NCI-H2227 treated with DMSO at 0.1 percent for 48 hours (cell line): ENCODE measurements around the gene OR51B5.
"Not testable (repeated sequence)": the region's sequence is repeated elsewhere in the genome, so short reads cannot be mapped to it uniquely, and the experiment has no call there.

Source experiments
- DNase-seq: peaks from one replicate; lab custom pipeline; 2025; lab: John Stamatoyannopoulos, UW

Gene OR51B5

GRCh38 chr11:5343474-5344335, at the start of gene OR51B5:
OR51B5 (minus strand) TSS chr11:5343524; CDS start chr11:5343524, 0 bp downstream.
- DNase-seq: no peak

- DNase-seq: no peak
These were observed 46.9 kb upstream of the OR51B5 start for GRCh38 chr11:5390210-5390609.

- no peak for DNase-seq
These were observed 41.0 kb upstream of the OR51B5 start for GRCh38 chr11:5384335-5384734.

- DNase-seq: no peak
These were observed 40.3 kb upstream of the OR51B5 start, which contains the start of gene OR51M1 for GRCh38 chr11:5383576-5383975. OR51M1 (plus strand) TSS chr11:5383812; CDS start chr11:5389399, 5,587 bp downstream.

DNA sequence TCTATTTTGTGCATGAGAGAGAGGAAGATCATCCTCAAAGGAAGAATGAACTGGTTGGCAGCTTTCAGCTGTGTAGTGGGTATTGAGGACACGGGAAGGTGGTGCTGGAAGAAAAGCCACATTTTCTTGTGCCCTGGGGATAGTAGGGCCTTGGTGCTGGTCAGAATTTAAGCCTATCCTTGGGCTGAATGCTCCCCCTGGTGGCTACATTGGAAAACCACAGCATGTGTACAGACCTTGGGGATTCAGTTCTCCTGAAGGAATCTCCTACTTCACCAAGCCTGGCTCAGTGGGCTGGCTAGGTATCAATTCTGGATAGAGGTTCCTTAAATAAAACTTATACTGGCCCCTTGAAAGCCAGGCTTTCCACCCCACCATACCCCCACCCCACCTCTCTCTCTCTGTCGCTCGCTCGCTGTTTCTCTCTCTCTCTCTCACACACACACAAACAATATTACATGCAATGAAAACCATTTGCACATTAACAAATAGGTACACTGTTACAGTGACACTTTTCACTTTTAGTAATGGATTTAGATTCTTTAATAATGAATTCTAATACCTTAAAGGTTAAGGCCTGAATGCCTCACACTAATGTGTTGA, 37.5 kb upstream of the OR51B5 start:
- no peak for DNase-seq

DNA sequence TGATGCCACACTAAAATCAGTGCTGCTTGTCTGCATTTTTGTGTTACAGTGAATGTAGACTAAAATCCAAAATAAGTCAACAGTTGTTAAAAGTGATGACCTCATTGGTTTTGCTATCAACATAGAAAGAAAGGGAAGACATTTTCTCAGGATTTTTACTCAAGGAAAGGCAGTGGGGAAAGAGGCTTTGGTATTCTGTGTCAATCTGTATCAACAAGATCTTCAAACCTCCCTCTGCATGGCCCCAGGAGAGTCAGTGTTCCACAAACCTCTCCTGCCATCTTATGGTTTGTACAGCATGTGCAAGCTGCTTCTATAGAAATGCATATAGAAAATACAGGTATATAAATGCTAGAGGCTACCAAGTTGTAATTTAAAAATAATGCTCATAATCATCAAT, 26.5 kb upstream of the OR51B5 start:
- no peak for DNase-seq

- no peak for DNase-seq
These were observed 25.2 kb upstream of the OR51B5 start for GRCh38 chr11:5368502-5369043.

DNA sequence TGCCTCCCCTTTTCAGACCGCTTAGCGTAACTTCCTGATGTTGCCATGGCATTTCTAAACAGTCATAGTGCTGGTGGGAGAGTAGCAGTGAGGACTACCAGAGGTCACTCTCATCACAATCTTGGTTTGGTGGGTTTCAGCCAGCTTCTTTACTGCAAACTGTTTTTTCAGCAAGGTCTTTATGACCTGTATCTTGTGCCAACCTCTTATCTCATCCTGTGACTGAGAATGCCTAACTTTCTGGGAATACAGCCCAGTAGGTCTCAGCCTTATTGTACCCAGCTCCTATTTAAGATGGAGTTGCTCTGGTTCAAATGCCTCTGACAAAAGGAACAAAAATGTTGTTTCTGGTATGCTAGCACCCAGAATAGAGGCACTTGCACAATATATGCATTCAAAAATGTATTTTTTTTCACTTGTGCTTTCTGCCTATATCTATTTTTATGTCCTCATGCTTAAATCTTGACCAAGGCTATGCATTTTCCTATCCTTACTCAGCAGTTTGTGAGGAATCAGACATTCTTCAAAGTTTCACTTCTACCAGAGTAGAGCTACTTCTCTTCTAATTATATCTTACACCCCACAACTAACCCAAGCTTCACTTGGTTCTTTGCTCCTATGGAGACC, 24.2 kb upstream of the OR51B5 start:
- no peak for DNase-seq

GRCh38 chr11:5366856-5367255, 23.5 kb upstream of the OR51B5 start:
- no peak for DNase-seq

DNA sequence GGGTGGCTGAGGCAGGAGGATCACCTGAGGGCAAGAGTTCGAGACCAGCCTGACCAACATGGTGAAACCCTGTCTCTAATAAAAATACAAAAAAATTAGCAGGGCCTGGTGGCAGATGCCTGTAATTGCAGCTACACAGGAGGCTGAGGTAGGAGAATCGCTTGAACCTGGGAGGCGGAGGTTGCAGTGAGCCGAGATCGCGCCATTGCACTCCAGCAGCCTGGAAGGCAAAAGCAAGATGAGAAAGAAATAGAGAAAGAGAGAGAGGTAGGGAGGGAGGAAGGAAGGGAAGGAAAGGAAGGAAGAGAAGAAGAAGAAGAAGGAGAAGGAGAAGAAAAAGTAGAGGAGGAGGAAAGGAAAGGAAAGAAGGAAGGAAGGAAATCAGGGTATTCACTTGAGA, 23.0 kb upstream of the OR51B5 start:
- not testable (repeated sequence) for DNase-seq

- no peak for DNase-seq
These were observed 20.9 kb upstream of the OR51B5 start for GRCh38 chr11:5364214-5364613.

DNA sequence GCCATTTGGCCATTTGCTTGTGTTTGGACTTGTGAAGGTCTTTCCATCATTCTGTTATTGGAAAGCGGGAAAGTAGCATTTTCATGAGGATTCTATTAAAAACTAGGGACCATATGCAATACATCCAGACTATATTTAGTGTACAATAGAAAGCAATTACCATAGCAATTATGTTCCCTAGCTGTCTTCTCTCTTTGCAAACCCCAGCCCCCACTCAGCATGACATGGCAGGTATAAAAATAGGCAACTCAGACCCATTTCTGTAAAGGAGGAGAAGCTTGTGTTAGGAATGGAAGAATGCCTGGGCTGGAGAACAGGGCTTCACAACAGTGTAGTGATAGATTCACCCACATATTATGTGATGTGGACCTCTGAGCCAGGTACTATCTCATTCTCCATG, 20.4 kb upstream of the OR51B5 start:
- no peak for DNase-seq

DNA sequence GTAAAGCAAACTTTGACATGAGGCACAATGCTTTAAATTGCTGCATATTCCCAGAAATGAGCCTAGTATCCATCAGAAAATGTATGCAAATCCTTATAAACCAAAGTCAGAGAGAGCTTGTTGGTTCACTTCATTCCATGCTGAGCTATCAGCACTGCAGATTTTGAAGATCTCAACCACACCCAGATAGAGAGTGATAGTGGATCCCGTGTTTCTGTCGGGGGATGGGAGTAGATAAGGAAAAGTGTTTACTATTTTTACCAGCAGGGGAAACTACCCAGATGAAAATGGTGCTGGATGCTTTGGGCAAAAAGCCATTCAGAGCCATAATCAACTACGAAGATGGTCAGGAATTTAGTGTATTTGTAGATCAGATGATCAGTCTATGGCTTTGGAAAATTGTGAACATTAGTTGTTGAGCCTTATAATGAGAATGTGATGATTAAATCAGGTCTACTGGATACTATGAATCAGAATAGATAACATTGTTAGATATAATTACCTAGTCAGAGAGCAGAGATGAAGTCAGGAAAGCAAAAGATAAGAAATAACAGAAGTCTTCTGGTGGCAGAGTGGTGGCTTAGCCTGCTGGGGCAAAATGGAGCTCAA, 18.8 kb upstream of the OR51B5 start:
- DNase-seq: no peak

DNA sequence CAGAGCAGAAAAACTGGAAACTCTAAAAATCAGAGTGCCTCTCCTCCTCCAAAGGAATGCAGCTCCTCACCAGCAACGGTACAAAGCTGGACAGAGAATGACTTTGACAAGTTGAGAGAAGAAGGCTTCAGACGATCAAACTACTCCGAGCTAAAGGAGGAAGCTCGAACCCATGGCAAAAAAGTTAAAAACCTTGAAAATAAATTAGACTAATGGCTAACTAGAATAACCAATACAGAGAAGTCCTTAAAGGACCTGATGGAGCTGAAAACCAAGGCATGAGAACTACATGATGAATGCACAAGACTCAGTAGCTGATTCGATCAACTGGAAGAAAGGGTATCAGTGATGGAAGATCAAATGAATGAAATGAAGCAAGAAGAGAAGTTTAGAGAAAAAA, 12.7 kb upstream of the OR51B5 start:
- not testable (repeated sequence) for DNase-seq

- DNase-seq: no peak
These were observed 7.9 kb upstream of the OR51B5 start, which contains the start of gene OR51B6 for GRCh38 chr11:5351208-5351607. OR51B6 (plus strand) TSS chr11:5351508; CDS start chr11:5351508, 0 bp downstream.

GRCh38 chr11:5349550-5349949, 6.2 kb upstream of the OR51B5 start:
- no peak for DNase-seq

GRCh38 chr11:5348551-5349194, 5.3 kb upstream of the OR51B5 start:
- DNase-seq: no peak

- DNase-seq: no peak
These were observed 2.5 kb upstream of the OR51B5 start for GRCh38 chr11:5345831-5346230.

GRCh38 chr11:5339771-5340322, 3.5 kb downstream of the OR51B5 start:
- no peak for DNase-seq

DNA sequence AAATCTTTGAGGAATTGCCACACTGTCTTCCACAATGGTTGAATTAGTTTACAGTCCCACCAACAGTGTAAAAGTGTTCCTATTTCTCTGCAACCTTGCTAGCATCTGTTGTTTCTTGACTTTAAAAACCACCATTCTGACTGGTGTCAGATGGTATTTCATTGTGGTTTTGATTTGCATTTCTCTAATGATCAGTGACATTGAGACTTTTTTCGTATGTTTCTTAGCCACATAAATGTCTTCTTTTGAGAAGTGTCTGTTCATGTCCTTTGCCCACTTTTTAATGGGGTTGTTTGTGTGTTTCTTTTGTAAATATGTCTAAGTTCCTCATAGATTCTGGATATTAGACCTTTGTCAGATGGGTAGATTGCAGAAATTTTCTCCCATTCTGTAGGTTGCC, 6.1 kb downstream of the OR51B5 start:
- DNase-seq: not testable (repeated sequence)

GRCh38 chr11:5336331-5336730, 7.0 kb downstream of the OR51B5 start:
- DNase-seq: no peak
